Activated CD4-positive, alpha-beta T cell treated with anti-CD3 and anti-CD28 coated beads for 4 hours (primary cell): Measurements from ENCODE around the gene ALDH16A1.
"Not testable (repeated sequence)": the region's sequence is repeated elsewhere in the genome, so short reads cannot be mapped to it uniquely, and the experiment has no call there.

Experiments
- DNase-seq, 2 donors: peaks; one replicate each; pipeline ENCODE4 v3.0.0-alpha.2; 2020

ALDH16A1 gene

GRCh38 chr19:49468199-49468598, 15.2 kb downstream of the ALDH16A1 start:
- DNase-seq, result no peak

DNA sequence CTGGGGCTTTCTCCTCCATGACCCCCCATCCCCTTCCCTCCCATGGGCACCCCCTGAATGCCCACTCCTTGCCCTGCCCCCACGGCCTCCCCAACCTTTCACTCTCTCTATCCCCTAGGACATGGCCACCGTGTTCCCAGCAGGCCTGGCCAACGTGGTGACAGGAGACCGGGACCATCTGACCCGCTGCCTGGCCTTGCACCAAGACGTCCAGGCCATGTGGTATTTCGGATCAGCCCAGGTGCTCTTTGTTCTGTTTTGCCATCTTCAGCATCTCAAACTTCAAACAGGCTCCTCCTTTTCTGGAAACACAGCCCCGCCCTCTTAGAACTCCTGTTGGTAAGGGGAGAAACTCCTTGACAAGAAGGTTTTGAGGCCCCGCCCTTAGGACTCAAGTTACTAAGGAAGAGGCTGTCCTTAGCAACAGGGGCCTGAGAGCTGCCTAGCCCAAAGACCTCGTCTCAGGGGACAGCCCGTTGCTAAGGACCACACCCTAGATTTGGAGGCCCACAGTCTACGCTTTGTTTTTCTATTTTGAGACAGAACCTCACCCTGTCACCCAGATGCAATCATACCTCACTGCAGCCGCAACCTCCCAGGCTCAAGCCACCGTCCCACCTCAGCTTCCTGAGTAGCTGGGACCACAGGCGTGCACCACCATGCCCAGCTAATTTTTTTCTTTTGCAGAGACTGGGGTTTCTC, 15.9 kb downstream of the ALDH16A1 start:
- peak; percentile 71 to 74 for DNase-seq

- peak; percentile 67 to 69 for DNase-seq
Observed at GRCh38 chr19:49469828-49470614, 17.0 kb downstream of the ALDH16A1 start.

- no peak for DNase-seq
Observed at GRCh38 chr19:49470615-49470978, 17.6 kb downstream of the ALDH16A1 start.

GRCh38 chr19:49472936-49473335, 19.9 kb downstream of the ALDH16A1 start:
- DNase-seq, result no peak

DNA sequence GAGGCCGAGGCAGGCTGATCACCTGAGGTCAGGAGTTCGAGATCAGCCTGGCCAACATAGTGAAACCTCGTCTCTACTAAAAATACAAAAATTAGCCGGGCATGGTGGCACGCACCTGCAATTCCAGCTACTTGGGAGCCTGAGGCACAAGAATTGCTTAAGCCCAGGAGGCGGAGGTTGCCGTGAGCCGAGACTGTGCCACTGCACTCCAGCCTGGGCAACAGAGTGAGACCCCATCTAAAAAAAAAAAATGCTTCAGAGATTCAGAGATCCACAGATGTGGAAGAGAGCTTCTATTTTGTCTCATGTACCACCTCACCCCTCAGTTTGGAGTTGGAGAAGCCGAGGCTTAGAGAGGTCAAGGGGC, 20.5 kb downstream of the ALDH16A1 start:
- DNase-seq, result not testable (repeated sequence)

DNA sequence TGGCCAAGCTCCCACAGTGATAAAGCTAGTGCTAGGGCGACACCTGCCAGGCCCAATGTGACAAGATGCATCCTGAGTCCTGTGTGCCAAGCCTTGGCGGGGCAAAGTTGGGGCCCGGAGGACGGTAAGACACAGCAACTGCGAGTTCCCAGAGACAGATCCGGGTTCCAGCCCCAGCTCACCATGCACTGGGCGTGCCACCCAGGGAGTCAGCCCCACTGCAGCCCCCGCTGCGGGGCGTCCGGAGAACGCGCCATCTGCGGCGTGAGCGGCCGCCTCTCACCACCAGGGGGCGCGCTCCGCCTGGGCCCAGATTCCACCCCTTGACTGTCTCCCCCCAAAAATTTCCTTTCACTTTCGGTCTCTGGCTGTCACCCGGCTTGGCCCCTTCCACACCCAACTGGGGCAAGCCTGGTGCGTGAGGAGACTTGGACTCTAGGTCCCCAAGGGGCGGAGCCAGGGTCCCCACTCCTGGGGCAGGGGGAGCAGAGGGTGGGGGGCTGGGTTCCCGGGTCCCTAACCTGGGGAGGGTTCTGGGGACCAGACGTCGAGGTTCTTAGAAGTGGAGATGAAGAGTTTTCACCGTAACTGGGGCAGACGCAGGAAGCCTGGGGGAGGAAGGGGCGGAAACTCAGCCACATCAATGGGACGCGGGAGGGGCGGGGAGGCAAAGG, 21.0 kb downstream of the ALDH16A1 start, which contains the start of gene FLT3LG:
Gene FLT3LG, plus strand, starts transcription at position 348 of the 674 bp plus-strand sequence. CDS start 425 bp downstream, outside the sequence.
- peak; percentile 89 to 91 for DNase-seq

- no peak for DNase-seq
Observed at GRCh38 chr19:49474542-49474924, 21.5 kb downstream of the ALDH16A1 start.

DNA sequence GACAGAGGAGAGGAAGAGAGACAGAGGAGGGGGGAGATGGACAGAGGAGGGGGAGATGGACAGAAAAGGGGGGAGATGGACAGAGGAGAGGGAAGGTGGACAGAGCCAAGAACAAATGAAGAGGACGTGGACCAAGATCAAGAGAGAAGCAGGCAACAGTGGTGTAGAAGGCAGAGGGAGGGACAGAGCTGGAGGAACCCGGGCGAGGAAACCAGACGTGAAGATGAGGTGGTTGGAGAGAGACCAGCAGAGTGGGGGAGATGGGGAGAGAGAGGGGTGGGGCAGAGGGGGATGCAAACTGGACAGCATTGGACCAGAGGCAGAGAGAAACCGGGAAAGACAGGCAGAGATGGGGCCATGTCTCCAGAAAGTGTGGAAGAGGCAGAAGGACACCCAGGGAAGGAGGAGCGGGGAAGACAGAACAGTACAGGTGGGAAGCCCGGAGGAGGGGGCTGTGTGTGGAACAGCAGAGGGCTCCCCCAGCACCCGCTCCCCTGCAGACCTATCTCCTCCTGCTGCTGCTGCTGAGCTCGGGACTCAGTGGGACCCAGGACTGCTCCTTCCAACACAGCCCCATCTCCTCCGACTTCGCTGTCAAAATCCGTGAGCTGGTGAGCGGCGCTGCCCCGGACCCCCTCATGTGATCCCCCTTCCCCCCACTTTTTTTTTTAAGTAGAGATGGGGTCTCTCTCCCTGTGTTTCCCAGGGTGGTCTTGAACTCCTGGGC, 22.3 kb downstream of the ALDH16A1 start:
- DNase-seq, result no peak

DNA sequence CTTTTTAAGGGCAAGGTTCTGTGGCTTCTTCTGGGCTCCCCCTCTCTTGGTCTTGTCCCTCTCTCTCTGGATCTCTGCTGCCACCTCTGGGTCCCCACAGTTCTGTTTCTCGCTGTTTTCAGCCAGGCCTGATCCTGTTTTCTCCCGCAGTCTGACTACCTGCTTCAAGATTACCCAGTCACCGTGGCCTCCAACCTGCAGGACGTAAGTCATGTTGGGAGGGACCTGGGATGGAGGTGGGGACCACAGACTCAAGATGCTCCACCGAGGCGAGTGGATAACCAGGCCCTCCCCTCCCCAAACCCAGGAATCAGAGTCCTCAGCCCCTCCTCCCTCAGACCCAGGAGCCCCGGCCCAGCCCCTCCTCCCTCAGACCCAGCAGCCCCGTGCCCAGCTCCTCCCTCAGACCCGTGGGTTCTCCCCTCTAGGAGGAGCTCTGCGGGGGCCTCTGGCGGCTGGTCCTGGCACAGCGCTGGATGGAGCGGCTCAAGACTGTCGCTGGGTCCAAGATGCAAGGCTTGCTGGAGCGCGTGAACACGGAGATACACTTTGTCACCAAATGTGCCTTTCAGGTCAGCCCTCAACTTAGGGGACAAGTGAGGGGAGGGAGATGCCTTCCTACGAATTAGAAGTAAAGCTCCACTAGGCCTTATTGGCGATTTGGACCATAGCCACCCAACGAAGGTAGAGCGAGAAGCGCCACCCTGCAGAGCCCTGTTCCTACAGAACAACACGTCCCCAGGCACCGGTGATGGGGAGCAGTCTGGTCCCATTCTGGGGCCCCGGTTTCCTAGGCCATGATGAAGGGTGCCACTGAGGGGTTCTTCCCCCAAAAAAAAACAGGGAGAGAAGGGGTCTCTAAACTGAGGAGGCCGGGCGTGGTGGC, 23.2 kb downstream of the ALDH16A1 start:
- DNase-seq, result peak; percentile 63 to 64

- DNase-seq, result no peak
Observed at GRCh38 chr19:49479975-49480628, 27.1 kb downstream of the ALDH16A1 start.

DNA sequence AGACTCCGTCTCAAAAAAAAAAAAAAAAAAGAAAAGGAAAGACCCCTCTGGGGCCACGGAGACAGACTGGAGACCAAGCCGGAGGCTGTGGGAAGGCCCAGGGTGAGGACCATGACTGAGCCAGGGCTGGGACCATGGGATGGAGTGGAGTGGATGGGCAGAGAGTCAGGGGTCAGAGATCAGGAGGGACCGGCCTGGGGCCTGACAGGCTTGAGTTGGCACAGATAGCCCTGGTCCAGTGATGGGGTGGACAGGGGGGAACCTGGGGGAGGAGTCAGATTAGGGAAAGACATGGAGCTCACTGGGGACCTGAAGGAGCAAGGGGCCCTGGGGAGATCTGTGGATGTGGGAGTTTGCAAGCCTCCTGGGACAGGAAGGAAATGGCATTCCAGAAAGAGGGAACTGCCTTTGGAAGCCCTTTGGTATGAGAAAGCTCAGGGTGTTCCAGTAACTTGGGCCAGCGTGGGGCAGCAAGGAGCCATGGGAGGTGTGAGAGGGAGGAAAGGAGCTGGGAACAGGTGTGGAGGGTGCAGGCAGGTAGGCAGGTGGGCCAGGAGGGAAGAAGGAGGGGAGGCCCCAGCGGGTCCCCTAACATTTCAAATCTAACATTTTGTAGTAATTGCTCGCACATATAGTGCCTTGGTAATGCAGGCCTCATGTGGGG, 28.1 kb downstream of the ALDH16A1 start:
- DNase-seq, result no peak

GRCh38 chr19:49486232-49486631, 33.2 kb downstream of the ALDH16A1 start:
- no peak for DNase-seq

DNA sequence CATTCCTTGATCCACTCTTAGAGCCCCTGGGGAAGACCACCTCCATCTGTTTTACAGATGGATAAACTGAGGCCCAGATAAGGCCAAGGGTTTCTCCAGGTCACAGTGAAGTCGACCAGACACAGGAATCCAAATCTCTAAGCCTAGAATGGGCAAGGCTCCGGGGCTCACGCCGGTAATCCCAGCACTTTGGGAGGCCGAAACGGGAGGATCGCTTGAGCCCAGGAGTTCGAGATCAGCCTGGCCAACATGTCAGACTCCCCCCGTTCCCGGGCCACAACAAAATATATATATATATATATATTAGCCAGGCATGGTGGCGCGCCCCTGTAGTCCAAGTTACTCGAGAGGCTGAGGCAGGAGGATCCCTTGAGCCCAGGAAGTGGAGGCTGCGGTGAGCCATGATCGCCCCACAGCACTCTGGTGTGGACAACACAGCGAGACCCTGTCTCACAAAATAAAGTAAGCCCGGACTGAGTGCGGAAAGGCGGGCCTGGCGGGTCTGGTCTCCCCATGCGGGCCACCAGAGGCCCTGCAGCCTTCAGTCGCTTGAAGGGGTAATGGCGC, 33.8 kb downstream of the ALDH16A1 start:
- DNase-seq, result no peak

- peak; percentile 99 to 100 for DNase-seq
Observed at GRCh38 chr19:49487277-49488045, 34.4 kb downstream of the ALDH16A1 start, which contains the start of gene RPL13A. RPL13A (plus strand) TSS chr19:49487608; CDS start chr19:49487630, 22 bp downstream.

DNA sequence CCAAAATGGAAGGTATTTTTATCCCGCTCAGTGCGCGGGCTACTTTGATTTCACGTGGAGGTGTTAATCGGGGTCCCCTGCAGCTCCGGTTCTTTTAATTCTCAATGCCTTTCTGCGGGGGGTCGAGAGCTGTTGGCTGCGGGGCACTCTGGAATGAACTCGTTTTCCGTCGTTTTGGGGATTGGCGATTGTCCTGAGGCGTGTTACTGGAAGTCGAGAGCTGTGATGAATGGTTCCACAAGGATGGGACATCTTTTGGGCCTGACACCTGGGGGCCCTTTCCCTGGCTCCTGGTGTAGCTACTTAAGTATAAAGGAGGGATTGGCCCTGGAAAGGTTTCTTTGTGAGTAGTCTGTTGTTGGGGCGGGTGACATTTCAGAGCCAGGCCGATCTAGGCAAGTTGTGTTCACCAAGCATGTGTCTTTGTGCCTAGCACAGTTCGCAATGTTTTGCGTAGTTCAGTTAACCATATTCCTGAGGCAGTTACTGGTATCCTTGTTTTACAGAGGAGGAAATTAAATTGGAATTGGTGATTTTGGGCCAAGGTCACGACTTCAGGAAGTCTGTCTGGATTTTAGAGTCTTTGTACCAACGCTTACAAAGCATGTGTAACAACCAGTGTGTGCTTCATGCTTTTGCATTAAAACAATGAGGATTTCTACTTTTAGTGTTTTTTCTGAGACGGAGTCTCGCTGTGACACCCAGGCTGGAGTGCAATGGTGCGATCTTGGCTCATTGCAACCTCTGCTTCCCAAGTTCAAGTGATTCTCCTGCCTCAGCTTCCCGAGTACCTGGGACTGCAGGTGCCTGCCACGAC, 35.2 kb downstream of the ALDH16A1 start:
- DNase-seq, result no peak

GRCh38 chr19:49488863-49489537, 36.0 kb downstream of the ALDH16A1 start:
- DNase-seq, result no peak

- no peak for DNase-seq
Observed at GRCh38 chr19:49489601-49490167, 36.7 kb downstream of the ALDH16A1 start.
